GM12892 (cell line): ENCODE results near the gene SLC7A8.
A peak's percentile ranks its signal among the peaks of the same experiment; 100 is the strongest.

Experiments
- DNase-seq: peaks from one replicate; pipeline ENCODE4 v3.0.0; 2011; ENCODE audit not compliant: insufficient read length
- FAIRE-seq: peaks from 2 replicates; lab custom pipeline; 2011; peaks lifted over from hg19 to GRCh38; lab: Jason Lieb, UNC
- POLR2A ChIP-seq: IDR thresholded peaks from 2 replicates; pipeline ENCODE4 v1.6.1; 2011; ENCODE audit warnings: low read depth, low read length, control low read depth
- POLR2AphosphoS5 ChIP-seq: IDR thresholded peaks from 2 replicates; pipeline ENCODE4 v1.6.1; 2011; ENCODE audit warnings: low read depth, low read length, control low read depth
- TAF1 ChIP-seq: IDR thresholded peaks from 2 replicates; pipeline ENCODE4 v1.6.1; 2011; ENCODE audit warnings: low read depth, mild to moderate bottlenecking, control low read depth, low read length, borderline replicate concordance

Gene SLC7A8

DNA sequence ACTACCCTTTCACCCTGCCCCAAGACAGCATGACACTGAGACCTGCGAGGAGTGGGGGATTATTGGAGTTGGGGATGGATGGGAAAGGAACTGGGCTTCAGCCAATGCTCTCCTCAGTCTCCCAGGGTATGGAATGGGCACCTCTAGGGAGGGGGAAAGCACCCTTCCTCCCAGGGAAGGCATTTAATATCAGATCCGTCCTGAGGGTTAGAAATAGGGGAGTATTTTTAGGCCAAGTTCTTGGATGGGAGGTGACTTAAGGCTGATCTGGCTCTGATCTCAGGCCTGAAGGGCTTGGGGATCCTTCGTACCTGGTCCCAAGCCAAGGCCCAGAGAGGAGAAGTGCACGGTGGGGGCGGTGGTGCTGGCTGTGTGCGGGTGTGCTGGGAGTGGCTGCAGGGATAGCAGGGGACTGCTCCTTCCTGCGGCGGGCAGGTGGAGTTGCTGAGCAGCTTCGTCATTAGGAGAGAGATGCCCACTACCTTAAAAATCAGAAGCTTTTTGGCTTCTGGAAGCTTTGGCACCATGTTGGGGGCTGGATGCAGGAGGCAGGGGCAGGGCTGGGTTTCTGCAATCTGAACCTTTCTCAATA lies 57.4 kb downstream of the SLC7A8 start:
- DNase-seq (no peak), FAIRE-seq (no peak)
- TF ChIP-seq TAF1 (no peak), POLR2A (no peak), POLR2AphosphoS5 (no peak)

DNA sequence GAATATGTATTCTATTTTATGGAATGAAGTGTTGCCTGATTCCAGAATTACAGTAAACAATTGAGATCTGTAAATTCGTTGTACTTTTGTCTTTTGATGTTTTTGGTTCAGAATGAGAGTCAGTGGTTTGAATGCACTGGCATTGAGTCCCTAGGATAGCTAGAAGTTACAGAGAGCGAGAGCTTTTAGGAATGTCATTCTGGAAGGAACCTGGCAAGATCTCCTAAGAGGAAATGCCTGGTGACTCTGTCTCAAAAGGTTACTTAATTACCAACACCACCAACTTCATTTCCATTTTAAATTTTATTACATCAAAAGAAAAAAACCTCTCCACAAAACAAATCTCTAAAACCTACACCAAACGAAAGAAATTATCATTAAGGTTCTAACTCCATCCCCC lies 58.4 kb downstream of the SLC7A8 start:
- TF ChIP-seq TAF1, result no peak
- TF ChIP-seq POLR2A, result no peak
- TF ChIP-seq POLR2AphosphoS5, result no peak
- DNase-seq (no peak), FAIRE-seq (no peak)

DNA sequence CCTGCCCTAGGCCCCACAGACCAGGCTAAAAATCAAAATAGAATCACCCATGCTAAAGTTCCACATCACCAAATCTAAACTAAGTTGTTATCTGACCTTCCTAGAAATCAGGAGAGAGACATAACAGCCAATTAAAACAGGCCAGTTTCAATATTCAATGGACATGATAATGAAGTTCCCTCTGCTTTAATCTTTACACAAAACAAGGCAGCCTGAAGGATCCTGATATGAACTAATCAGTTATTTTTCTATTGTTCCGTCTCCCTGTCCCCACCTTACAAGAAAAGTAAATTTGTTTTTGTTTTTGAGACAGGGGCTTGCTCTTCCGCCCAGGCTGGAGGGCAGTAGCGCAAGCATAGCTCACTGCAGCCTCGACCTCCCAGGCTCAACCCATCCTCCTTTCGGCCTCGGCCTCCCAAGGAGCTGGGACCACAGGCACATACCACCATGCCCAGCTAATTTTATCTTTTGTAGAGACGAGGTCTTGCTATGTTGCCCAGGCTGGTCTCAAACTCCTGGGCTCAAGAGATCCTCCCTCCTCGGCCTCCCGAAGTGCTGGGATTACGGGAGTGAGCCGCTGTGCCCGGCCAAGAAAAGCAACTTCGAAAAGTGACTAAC lies 59.0 kb downstream of the SLC7A8 start:
- FAIRE-seq, result no peak
- TF ChIP-seq TAF1, result no peak
- TF ChIP-seq POLR2A, result no peak
- no peak for TF ChIP-seq POLR2AphosphoS5
- DNase-seq, result no peak

DNA sequence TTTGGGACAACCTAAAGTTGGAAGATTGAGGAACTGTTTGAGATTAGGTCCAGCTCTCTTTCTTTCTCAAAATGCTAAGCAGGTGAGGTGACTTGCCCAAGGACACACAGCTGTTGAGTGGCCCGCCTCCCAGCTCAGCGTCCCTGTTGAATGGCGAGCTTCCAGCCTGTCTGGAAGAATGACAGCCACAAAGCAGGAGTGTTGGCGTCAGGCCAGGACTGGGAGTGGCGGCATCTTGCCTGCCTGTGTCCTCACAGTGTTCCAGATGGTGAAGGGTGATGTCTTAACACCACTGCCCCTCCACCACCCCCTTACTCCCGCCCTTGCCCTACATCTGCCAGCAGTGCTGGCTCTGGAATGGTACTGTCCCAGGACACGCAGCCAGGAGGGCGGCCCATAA lies 60.0 kb downstream of the SLC7A8 start:
- no peak for TF ChIP-seq TAF1
- TF ChIP-seq POLR2AphosphoS5, result no peak
- TF ChIP-seq POLR2A, result no peak
- DNase-seq, result no peak
- no peak for FAIRE-seq

- DNase-seq (no peak), FAIRE-seq (no peak)
- TF ChIP-seq TAF1, result no peak
Measured at GRCh38 chr14:23122086-23122485, 61.4 kb downstream of the SLC7A8 start.

DNA sequence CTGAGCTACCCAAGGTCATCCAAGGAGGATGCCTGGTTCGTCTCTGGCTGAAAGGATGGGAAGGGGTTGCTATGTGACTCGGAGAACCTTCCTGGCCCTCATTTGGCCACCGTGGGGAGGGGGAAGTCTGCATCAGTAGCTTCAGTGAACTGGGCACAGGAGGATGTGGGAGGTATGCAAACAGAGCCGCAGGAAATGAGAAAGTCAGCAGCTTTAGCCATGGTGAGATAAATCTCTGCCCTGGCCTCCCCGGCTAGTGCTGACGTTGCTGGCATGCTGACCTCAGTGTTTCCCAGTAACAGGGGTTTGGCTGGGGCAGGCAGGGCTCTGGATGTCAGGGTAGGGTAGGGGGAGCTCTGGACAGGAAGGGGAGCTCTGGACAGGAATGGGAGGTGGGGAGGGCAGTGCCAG lies 62.1 kb downstream of the SLC7A8 start:
- TF ChIP-seq POLR2A (no peak), TAF1 (no peak)
- DNase-seq (no peak), FAIRE-seq (peak; percentile 46)

GRCh38 chr14:23120541-23121251 lies 62.8 kb downstream of the SLC7A8 start:
- peak; percentile 83 for DNase-seq
- TF ChIP-seq POLR2A (no peak), TAF1 (no peak), POLR2AphosphoS5 (no peak)
- peak; percentile 89 for FAIRE-seq

DNA sequence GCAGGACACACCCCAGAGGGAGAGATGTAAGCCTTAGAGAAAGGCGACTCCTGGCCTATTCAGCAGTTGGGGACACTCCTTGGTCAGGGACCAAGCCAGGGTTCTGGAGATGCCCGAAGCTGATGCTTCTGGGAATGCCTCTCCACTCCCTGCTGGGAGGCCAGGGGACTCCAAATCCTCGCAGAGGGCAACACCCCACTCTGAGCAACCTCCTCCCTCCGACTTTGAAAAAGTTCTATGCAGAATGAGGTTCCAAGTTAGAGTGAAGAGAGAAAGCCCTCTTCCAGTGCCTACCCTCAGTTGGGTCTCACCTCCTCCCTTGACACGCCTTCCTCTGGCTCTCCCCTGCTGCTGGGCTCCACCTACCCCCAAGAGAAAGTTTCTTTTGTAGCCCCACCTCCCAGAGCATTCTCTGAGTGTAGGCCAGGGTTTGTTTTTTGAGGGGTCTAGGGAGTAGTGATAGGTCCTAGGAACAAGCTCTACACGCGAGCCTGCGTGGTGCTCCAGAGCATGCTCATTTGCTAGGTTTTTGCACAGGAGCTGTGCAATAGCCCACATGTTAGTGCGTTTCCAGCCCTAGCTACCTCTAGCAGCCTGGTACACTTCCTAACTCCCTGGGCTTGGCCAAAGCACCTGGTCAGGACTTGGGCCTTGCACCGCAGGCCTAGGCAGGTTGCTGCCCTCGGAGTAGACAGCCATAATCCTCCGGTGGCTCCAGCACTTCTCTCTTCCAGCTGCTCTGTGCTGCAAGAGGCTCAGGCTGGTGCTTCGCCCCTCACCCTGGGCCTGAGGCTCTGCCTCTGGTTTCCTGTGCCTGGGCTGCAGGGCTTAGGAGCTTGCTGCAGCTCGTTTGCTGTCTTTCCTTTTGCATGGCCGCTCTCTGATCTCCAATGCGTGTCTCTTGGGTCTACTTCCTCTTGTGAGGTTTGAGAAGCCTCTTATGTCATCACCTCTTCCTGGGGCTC lies 63.8 kb downstream of the SLC7A8 start:
- peak; percentile 21 for FAIRE-seq
- peak; percentile 54 for DNase-seq
- TF ChIP-seq TAF1, result no peak
- TF ChIP-seq POLR2AphosphoS5, result no peak
- no peak for TF ChIP-seq POLR2A

DNA sequence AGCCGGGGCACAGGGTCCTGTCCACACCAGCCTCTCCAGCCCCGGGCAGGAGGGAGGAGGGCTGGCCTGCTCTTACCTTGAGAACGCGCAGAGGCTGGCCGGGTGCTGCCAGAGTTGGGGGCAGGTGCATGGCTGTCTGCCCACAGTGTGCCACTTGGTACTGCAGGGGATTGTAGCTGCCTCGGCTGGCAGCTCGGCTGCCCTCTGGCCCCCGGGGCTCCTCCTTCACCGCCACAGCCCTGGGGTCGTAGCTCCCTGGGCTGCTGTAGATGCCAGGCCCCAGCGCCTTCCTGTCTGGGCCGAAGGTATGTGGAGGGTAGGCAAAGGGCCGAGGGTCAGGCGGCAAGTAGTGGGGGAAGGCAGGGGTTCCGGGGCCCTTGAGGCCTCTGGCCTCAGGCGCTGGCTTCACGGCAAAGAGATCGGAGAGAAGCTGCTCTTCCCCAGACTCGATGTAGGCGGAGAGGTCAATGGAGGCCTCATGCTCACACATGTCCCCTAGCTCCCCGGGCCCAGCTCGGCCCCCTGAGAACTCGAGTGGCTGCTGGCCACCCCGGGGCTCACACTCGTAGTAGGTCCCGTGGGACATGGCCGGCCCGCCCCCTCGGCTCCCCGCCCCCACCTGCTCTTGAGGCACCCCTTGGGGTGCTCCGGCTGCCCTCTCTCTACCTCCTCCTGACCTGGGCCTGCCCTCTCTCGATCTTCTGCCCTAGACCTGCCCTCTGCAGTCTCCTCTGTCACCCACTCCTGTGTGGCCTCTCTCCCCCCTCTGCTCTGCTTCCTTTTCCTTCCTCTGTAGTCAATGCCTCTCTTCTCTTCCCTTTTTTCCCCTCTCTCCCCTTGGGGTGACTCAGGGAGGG lies 64.7 kb downstream of the SLC7A8 start, which contains the start of gene CEBPE:
CEBPE (minus strand) TSS at position 750 of the 857 bp plus-strand sequence; CDS start at position 586, 164 bp downstream.
- TF ChIP-seq TAF1 (no peak), POLR2AphosphoS5 (no peak), POLR2A (no peak)
- DNase-seq, result no peak
- no peak for FAIRE-seq

- TF ChIP-seq TAF1, result no peak
- TF ChIP-seq POLR2A, result no peak
- no peak for TF ChIP-seq POLR2AphosphoS5
- DNase-seq, result no peak
- no peak for FAIRE-seq
Measured at GRCh38 chr14:23117371-23118020, 66.0 kb downstream of the SLC7A8 start.

- FAIRE-seq (no peak), DNase-seq (no peak)
- no peak for TF ChIP-seq POLR2A
- no peak for TF ChIP-seq POLR2AphosphoS5
- TF ChIP-seq TAF1, result no peak
Measured at GRCh38 chr14:23115918-23116317, 67.5 kb downstream of the SLC7A8 start.
